H1 (cell line): ENCODE data around the gene SOX15. TPM values are rescaled to one million over a fixed set of nuclear protein-coding genes. Genes with fewer than 3 reads are reported as not detected.

ENCODE experiments used
- CTCF ChIA-PET: fragments of 300-600 bp; sonication (Branson Sonifier 250); formaldehyde crosslinking; loops from one replicate; lab custom pipeline; 2021; ENCODE audit not compliant: partially characterized antibody; lab: Charles Lee
- POLR2A ChIA-PET: fragments of 300-600 bp; sonication (Branson Sonifier 250); formaldehyde crosslinking; loops from one replicate; lab custom pipeline; 2021; ENCODE audit warnings: inconsistent platforms; ENCODE audit not compliant: partially characterized antibody; lab: Charles Lee
- DNase-seq, 2 experiments: peaks; one replicate each; pipeline versions ENCODE4 v3.0.0 to v3.0.0-alpha.2; 2010 to 2022; ENCODE audit warnings: low spot score in 2 of 2, low read depth in 1 of 2, mixed read lengths in 1 of 2
- FAIRE-seq: peaks from 2 replicates; lab custom pipeline; 2011; peaks lifted over from hg19 to GRCh38; lab: Jason Lieb, UNC
- H2AFZ ChIP-seq: 2 replicates; pipeline ENCODE4 v1.8.1; 2012; ENCODE audit warnings: low read length, inconsistent platforms
- H2AK5ac ChIP-seq: 2 replicates; pipeline ENCODE4 v1.6.1; 2013; ENCODE audit warnings: low read depth, low read length
- H2BK120ac ChIP-seq: replicated peaks from 2 replicates; pipeline ENCODE3; 2013; ENCODE audit warnings: low read depth, low read length, inconsistent platforms
- H2BK12ac ChIP-seq: 2 replicates; pipeline ENCODE4 v1.6.1; 2013; ENCODE audit warnings: low read depth, low read length
- H2BK15ac ChIP-seq: 2 replicates; pipeline ENCODE4 v1.6.1; 2013; ENCODE audit warnings: low read length
- H2BK20ac ChIP-seq: 2 replicates; pipeline ENCODE4 v1.6.1; 2013; ENCODE audit warnings: low read length
- H2BK5ac ChIP-seq: 2 replicates; pipeline ENCODE4 v1.6.1; 2013; ENCODE audit warnings: low read depth, low read length
- H3K14ac ChIP-seq: 2 replicates; pipeline ENCODE4 v1.6.1; 2013; ENCODE audit warnings: inconsistent platforms; ENCODE audit not compliant: insufficient read length
- H3K18ac ChIP-seq: 2 replicates; pipeline ENCODE4 v1.6.1; 2013; ENCODE audit warnings: low read length; ENCODE audit errors: extremely low read depth
- H3K23ac ChIP-seq: 2 replicates; pipeline ENCODE4 v1.6.1; 2013; ENCODE audit warnings: inconsistent platforms; ENCODE audit not compliant: insufficient read length
- H3K23me2 ChIP-seq: 2 replicates; pipeline ENCODE4 v1.6.1; 2013; ENCODE audit warnings: low read depth, low read length
- H3K27ac ChIP-seq: 2 replicates; pipeline ENCODE4 v1.6.1; 2011; ENCODE audit warnings: low read depth, low read length, inconsistent platforms
- H3K27me3 ChIP-seq, 4 experiments: replicated peaks in 1 of 4; 1 replicate in 1 of 4; 2 replicates in 3 of 4; pipeline versions ENCODE4 v1.6.1 to v1.8.1; 2011 to 2013; ENCODE audit warnings: low read length in 3 of 4, mild to moderate bottlenecking in 3 of 4, inconsistent platforms in 2 of 4, mixed read lengths in 2 of 4, moderate library complexity in 1 of 4; ENCODE audit not compliant: control insufficient read depth in 3 of 4, insufficient read depth in 3 of 4; ENCODE audit errors: extremely low read depth in 1 of 4
- H3K36me3 ChIP-seq, 4 experiments: 2 replicates each; pipeline versions ENCODE4 v1.6.1 to v1.8.1; 2011 to 2013; ENCODE audit warnings: mild to moderate bottlenecking in 4 of 4, low read length in 3 of 4, moderate library complexity in 2 of 4, control low read depth in 1 of 4, inconsistent platforms in 1 of 4; ENCODE audit not compliant: insufficient read depth in 4 of 4, control insufficient read depth in 2 of 4
- H3K4ac ChIP-seq: replicated peaks from 2 replicates; pipeline ENCODE3; 2013; ENCODE audit warnings: low read length, low read depth, mixed read lengths, inconsistent platforms; ENCODE audit not compliant: insufficient read length
- H3K4me1 ChIP-seq, 4 experiments: replicated peaks in 1 of 4; 1 replicate in 1 of 4; 2 replicates in 3 of 4; pipeline versions ENCODE4 v1.6.1 to v1.8.1; 2011 to 2013; ENCODE audit warnings: low read length in 3 of 4, inconsistent platforms in 2 of 4, mixed read lengths in 1 of 4; ENCODE audit not compliant: insufficient read depth in 4 of 4, control insufficient read depth in 3 of 4
- H3K4me2 ChIP-seq, 2 experiments: 2 replicates each; pipeline versions ENCODE4 v1.6.1 to v1.8.1; 2011 to 2013; ENCODE audit warnings: low read depth in 2 of 2, low read length in 2 of 2, control low read depth in 1 of 2, inconsistent platforms in 1 of 2, mild to moderate bottlenecking in 1 of 2; ENCODE audit not compliant: insufficient read depth in 1 of 2
- H3K4me3 ChIP-seq, 4 experiments: fragments of 200-600, 300-600 bp in 1 of 4; sonication (generic), shearing (Covaris generic), sonication (Bioruptor Twin) in 1 of 4; 2 replicates each; pipeline versions ENCODE4 v1.5.1 to v1.8.1; 2011 to 2016; ENCODE audit warnings: low read length in 4 of 4, low read depth in 3 of 4, control low read depth in 2 of 4, inconsistent platforms in 2 of 4, mild to moderate bottlenecking in 2 of 4, mixed read lengths in 1 of 4, moderate library complexity in 1 of 4; ENCODE audit not compliant: insufficient read depth in 2 of 4; ENCODE audit errors: extremely low read depth in 1 of 4
- H3K56ac ChIP-seq: replicated peaks from 2 replicates; pipeline ENCODE3; 2013; ENCODE audit warnings: low read depth, mild to moderate bottlenecking, mixed read lengths, low read length, inconsistent platforms; ENCODE audit not compliant: insufficient read length
- H3K79me1 ChIP-seq: 2 replicates; pipeline ENCODE4 v1.6.1; 2013; ENCODE audit warnings: low read depth, low read length, control low read depth
- H3K79me2 ChIP-seq, 2 experiments: 2 replicates each; pipeline versions ENCODE4 v1.6.1 to v1.8.1; 2012 to 2013; ENCODE audit warnings: low read length in 2 of 2, mild to moderate bottlenecking in 2 of 2, inconsistent platforms in 1 of 2; ENCODE audit not compliant: insufficient read depth in 2 of 2, control insufficient read depth in 1 of 2
- H3K9ac ChIP-seq, 4 experiments: replicated peaks in 1 of 4; 1 replicate in 1 of 4; 2 replicates in 3 of 4; pipeline versions ENCODE4 v1.6.1 to v1.8.1; 2011 to 2013; ENCODE audit warnings: low read depth in 3 of 4, low read length in 3 of 4, control low read depth in 2 of 4, mild to moderate bottlenecking in 2 of 4, moderate library complexity in 2 of 4, inconsistent platforms in 1 of 4; ENCODE audit errors: extremely low read depth in 1 of 4
- H3K9me3 ChIP-seq, 2 experiments: 2 replicates each; pipeline versions ENCODE4 v1.6.1 to v1.8.1; 2012 to 2013; ENCODE audit warnings: mild to moderate bottlenecking in 2 of 2, moderate library complexity in 2 of 2, control low read depth in 1 of 2, inconsistent platforms in 1 of 2, low read depth in 1 of 2, low read length in 1 of 2, mixed read lengths in 1 of 2; ENCODE audit not compliant: insufficient read depth in 2 of 2
- H4K20me1 ChIP-seq, 2 experiments: replicated peaks in 1 of 2; 2 replicates each; pipeline versions ENCODE3 to v1.8.1; 2011 to 2013; ENCODE audit warnings: inconsistent platforms in 2 of 2, low read length in 2 of 2, mild to moderate bottlenecking in 1 of 2; ENCODE audit not compliant: insufficient read depth in 2 of 2, control insufficient read depth in 1 of 2
- H4K5ac ChIP-seq: 2 replicates; pipeline ENCODE4 v1.6.1; 2013; ENCODE audit warnings: low read length, low read depth, mixed read lengths, inconsistent platforms; ENCODE audit not compliant: insufficient read length
- H4K8ac ChIP-seq: 2 replicates; pipeline ENCODE4 v1.8.0; 2013; ENCODE audit warnings: mild to moderate bottlenecking, moderate library complexity, low read length, inconsistent platforms; ENCODE audit not compliant: insufficient read depth; ENCODE audit errors: extremely low read depth
- H4K91ac ChIP-seq: replicated peaks from 2 replicates; pipeline ENCODE3; 2013; ENCODE audit warnings: low read length, mixed read lengths, inconsistent platforms; ENCODE audit not compliant: insufficient read length
- BCL11A ChIP-seq, 2 experiments: IDR thresholded peaks; one replicate each; pipeline ENCODE4 v1.6.1; 2011; ENCODE audit warnings: low read depth in 2 of 2, low read length in 2 of 2, mild to moderate bottlenecking in 2 of 2
- CBX5 ChIP-seq: fragments of 300-800, 300-1000 bp; sonication (generic); IDR thresholded peaks from 2 replicates; pipeline ENCODE4 v1.7.1; 2016; ENCODE audit warnings: antibody characterized with exemption, low read length, low read depth
- FOSL1 ChIP-seq: IDR thresholded peaks from 2 replicates; pipeline ENCODE4 v1.6.1; 2011; ENCODE audit warnings: mild to moderate bottlenecking, low read depth, low read length, moderate library complexity; ENCODE audit not compliant: insufficient read depth
- JUND ChIP-seq: IDR thresholded peaks from 2 replicates; pipeline ENCODE4 v1.6.1; 2011; ENCODE audit warnings: mild to moderate bottlenecking, improper control_type of control experiment, low read length
- POLR2A ChIP-seq, 2 experiments: IDR thresholded peaks; 1 replicate in 1 of 2; 2 replicates in 1 of 2; pipeline ENCODE4 v1.6.1; 2011; ENCODE audit warnings: low read depth in 2 of 2, low read length in 2 of 2, mild to moderate bottlenecking in 2 of 2; ENCODE audit errors: control extremely low read depth in 1 of 2
- RFX5 ChIP-seq: IDR thresholded peaks from 2 replicates; pipeline ENCODE4 v1.6.1; 2011; ENCODE audit warnings: low read depth, low read length, improper control_type of control experiment, borderline replicate concordance
- SRF ChIP-seq: IDR thresholded peaks from 2 replicates; pipeline ENCODE4 v1.6.1; 2011; ENCODE audit warnings: mild to moderate bottlenecking, low read depth, low read length, moderate library complexity
- TCF12 ChIP-seq: IDR thresholded peaks from 2 replicates; pipeline ENCODE4 v1.6.1; 2011; ENCODE audit warnings: low read depth, mild to moderate bottlenecking, low read length
- TEAD4 ChIP-seq: IDR thresholded peaks from 2 replicates; pipeline ENCODE4 v1.6.1; 2012; ENCODE audit warnings: low read depth, low read length, inconsistent platforms, mixed read lengths
- USF2 ChIP-seq: IDR thresholded peaks from 2 replicates; pipeline ENCODE4 v1.6.1; 2011; ENCODE audit warnings: low read length, improper control_type of control experiment
- WGBS, 2 experiments: shearing (Covaris generic) in 1 of 2; methylation state at CpG; one replicate each; pipeline versions ENCODE4 v1.1.6 to v1.1.7; 2013 to 2015; ENCODE audit warnings: low lambda C conversion rate in 2 of 2, mixed read lengths in 2 of 2, inconsistent platforms in 1 of 2, low coverage in 1 of 2, missing lambda C conversion rate in 1 of 2; ENCODE audit not compliant: insufficient replicate concordance in 2 of 2, insufficient coverage in 1 of 2, insufficient read length in 1 of 2; ENCODE audit errors: extremely low coverage in 1 of 2, missing lambda C conversion rate in 1 of 2; 5-methylcytosine and 5-hydroxymethylcytosine counted together
- polyA plus RNA-seq, 7 experiments: library from polyadenylated mRNA; depleted of rRNA in 3 of 7; stranded (reverse) in 5 of 7; unstranded in 2 of 7; fragments of >200 nt in 5 of 7; fragments of 200-250 nt in 2 of 7; gene quantifications; 1 replicate in 5 of 7; 2 replicates in 1 of 7; 4 replicates in 1 of 7; pipeline versions ENCODE4 v1.2.1 to v1.2.3, GENCODE V29; 2011 to 2013; ENCODE audit warnings: missing spikeins in 2 of 7, mixed read lengths in 2 of 7
- total RNA-seq: library from RNA; stranded (reverse); fragmentation: NEBNext Ultra II Directional; extraction: Animal tissue kit (Norgen Biotek cat#: 25700); gene quantifications from 2 replicates; pipeline ENCODE4 v1.2.1, GENCODE V29; 2021

SOX15 gene
- total and polyA plus RNA-seq, 2 of the 8 experiments (the other 6 are each of a cell fraction or from before 2014, with no cell fraction given), result 14.3 to 26.8 TPM

DNA sequence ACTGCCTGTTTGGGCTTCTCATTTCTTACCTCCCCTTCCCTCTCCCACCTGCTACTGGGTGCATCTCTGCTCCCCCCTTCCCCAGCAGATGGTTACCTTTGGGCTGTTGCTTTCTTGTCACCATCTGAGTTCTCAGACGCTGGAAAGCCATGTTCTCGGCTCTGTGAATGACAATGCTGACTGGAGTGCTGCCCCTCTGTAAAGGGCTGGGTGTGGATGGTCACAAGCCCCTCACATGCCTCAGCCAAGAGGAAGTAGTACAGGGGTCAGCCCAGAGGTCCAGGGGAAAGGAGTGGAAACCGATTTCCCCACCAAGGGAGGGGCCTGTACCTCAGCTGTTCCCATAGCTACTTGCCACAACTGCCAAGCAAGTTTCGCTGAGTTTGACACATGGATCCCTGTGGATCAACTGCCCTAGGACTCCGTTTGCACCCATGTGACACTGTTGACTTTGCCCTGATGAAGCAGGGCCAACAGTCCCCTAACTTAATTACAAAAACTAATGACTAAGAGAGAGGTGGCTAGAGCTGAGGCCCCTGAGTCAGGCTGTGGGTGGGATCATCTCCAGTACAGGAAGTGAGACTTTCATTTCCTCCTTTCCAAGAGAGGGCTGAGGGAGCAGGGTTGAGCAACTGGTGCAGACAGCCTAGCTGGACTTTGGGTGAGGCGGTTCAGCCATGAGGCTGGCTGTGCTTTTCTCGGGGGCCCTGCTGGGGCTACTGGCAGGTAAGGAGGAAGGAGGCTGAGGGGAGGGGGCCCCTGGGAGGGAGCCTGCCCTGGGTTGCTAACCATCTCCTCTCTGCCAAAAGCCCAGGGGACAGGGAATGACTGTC lies 10.7 kb downstream of the SOX15 start, which contains the start of gene CD68:
Gene CD68 (plus strand): TSS at position 638 of the 833 bp plus-strand sequence. CDS start 40 bp downstream, at position 678.
- Histone ChIP-seq H3K79me1 (peaks cover 7% of the 10 kb centered on the region; the same call in 1 of the 2 replicates), H2BK15ac (0 out of 2 replicates have a peak within 1 kb of the TSS, but pooled peaks have one; percentile 63), H3K23me2 (peaks cover 8% of the 10 kb centered on the region; the same call in 1 of the 2 replicates), H3K4me2 (0 out of 4 replicates have a peak within 1 kb of the TSS, but pooled peaks of 1 of the 2 experiments have one; percentile 14), H3K14ac (no peak within 1 kb of the TSS), H4K5ac (no peak within 1 kb of the TSS), H3K9me3 (no peaks in the 10 kb centered on the region), H3K9ac (no peak within 1 kb of the TSS), H3K4ac (no peak within 1 kb of the TSS), H3K23ac (no peak within 1 kb of the TSS), H3K79me2 (peaks cover 12 to 22% of the 10 kb centered on the region in 2 experiments), H3K27me3 (no peaks in the 10 kb centered on the region), H2BK20ac (peak within 1 kb of the TSS; percentile 40; the same call in 1 of the 2 replicates), H4K91ac (no peak within 1 kb of the TSS), H2BK120ac (no peak within 1 kb of the TSS), H3K4me1 (peaks cover 4 to 16% (median 11%) of the 10 kb centered on the region in 4 experiments; a peak in 6 of 7 replicates), H2AK5ac (no peak within 1 kb of the TSS; the same call in 1 of the 2 replicates), H4K8ac (no peak within 1 kb of the TSS; the same call in 1 of the 2 replicates), H2BK12ac (peak within 1 kb of the TSS; percentile 17; the same call in 1 of the 2 replicates), H3K18ac (no peak within 1 kb of the TSS), H3K56ac (no peak within 1 kb of the TSS), H3K4me3 (no peak within 1 kb of the TSS), H2BK5ac (peak within 1 kb of the TSS; percentile 56), H3K36me3 (peaks cover 38 to 49% (median 44%) of the 10 kb centered on the region in 4 experiments), H4K20me1 (peaks cover 22 to 25% of the 10 kb centered on the region in 2 experiments), H2AFZ (no peak within 1 kb of the TSS), H3K27ac (peak within 1 kb of the TSS; percentile 18)
- ChIA-PET POLR2A (interaction anchor here (0.8 to 37.5 kb wide), 20 partner anchors 3 to 337 kb away, joined by 3 to 1144 read pairs (median 5); partner anchors contain the start of genes ATP1B2, CD68, FXR2 and GABARAP), CTCF (interaction anchor here (1.0 to 3.0 kb wide), 5 partner anchors 10 to 109 kb away, joined by 3 to 15 read pairs (median 4); partner anchors contain the start of genes SOX15, TP53 and WRAP53)
- DNase-seq, result peak in 1 of 2 experiments; percentile 77
- WGBS, 2 experiments, result 51% methylated on average over 7 of the region's 7 CpGs; no CpG with 5 or more reads in 1 of the 2 experiments
- no peak for FAIRE-seq
- TF ChIP-seq BCL11A (IDR thresholded peaks at IDR 0.05; ENCODE audit: low read depth in 2 of 2, low read length in 2 of 2), result no peak
- TF ChIP-seq SRF, result no peak
- TF ChIP-seq TEAD4, result no peak
- no peak for TF ChIP-seq FOSL1
- peak; percentile 95 to 97 for TF ChIP-seq POLR2A (IDR thresholded peaks at IDR 0.05; ENCODE audit: control extremely low read depth in 1 of 2, low read depth in 2 of 2, low read length in 2 of 2)
- no peak for TF ChIP-seq JUND
- peak; percentile 50; the same call in 1 of the 2 replicates for TF ChIP-seq USF2
- no peak for TF ChIP-seq RFX5
- no peak for TF ChIP-seq TCF12
- TF ChIP-seq CBX5, result no peak
